Retina (tissue), 1 donor: ENCODE measurements around the gene KRTAP4-7.
"Not testable (repeated sequence)": the region's sequence is repeated elsewhere in the genome, so short reads cannot be mapped to it uniquely, and the experiment has no call there.

Experiments
- DNase-seq: peaks from one replicate; pipeline ENCODE4 v3.0.0-alpha.2; 2016

Gene KRTAP4-7

DNA sequence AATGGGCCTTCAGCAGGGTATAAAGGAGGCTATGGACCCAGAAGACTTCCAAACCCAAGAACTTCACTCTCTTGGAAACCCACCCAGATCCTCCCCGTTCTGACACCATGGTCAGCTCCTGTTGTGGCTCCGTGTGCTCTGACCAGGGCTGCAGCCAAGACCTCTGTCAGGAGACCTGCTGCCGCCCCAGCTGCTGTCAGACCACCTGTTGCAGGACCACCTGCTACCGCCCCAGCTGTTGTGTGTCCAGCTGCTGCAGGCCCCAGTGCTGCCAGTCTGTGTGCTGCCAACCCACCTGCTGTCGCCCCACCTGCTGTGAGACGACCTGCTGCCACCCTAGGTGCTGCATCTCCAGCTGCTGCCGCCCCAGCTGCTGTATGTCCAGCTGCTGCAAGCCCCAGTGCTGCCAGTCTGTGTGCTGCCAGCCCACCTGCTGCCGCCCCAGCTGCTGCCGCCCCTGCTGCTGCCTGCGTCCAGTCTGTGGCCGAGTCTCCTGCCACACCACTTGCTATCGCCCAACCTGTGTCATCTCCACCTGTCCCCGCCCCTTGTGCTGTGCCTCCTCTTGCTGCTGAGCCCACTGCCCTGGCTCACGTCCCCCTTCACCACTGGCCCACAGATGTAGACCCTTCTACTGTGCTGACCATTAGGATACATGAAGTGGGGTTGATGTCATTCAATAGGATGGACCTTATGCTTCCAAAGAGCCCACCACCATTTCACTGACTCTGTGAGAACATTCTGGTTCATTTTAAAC is at the start of gene KRTAP4-7:
TSS of gene KRTAP4-7 (plus strand) at position 51 of the 757 bp plus-strand sequence. CDS start at position 108, 57 bp downstream.
- DNase-seq, result not testable (repeated sequence)

DNA sequence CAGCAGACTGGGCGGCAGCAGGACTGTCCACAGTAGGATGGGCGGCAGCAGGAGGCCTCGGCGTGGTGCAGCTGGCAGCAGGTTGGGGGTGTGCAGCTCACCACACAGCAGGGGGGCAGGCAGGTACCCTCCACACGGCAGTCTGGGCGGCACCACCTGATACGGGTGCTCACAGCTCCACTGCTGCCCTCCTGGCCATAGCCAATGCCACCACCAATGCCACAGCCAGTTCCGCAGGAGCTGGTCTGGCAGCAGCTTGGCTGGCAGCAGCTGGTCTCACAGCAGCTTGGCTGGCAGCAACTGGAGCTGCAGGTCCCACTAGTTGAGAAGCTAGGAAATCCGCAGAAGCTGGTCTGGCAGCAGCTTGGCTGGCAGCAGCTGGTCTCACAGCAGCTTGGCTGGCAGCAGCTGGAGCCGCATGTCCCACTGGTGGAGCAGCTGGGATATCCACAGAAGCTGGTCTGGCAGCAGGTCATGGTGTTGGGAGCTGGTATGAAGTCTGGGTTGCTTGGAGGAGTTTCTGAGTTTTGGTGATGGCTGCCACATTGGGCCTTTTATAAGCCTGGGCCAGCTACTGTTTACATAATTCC is 49.5 kb upstream of the KRTAP4-7 start, which contains the start of gene KRTAP1-3:
TSS of gene KRTAP1-3 (minus strand) at position 529 of the 590 bp plus-strand sequence. CDS start at position 476, 53 bp downstream.
- not testable (repeated sequence) for DNase-seq

DNA sequence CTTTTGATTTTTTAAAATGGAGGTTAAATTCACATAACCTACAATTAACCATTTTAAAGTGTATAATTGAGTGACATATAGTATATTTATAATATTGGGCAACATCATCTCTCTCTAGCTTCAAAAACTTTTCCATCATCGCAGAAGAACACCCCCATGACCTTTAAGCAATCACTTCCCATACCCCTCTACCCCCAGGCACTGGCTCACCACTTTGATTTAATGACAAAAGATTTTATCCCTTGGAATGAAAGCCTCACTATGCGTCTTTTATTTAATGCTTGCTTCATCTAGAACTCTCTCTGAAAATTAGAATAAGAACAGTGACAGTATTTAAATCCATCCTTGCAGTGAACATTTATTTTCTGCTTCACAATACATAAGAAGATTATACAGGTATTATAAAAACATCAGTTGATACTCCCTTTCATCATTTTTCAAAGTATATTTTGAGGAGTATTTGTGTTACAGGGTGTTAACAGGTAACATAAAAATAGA is 46.0 kb upstream of the KRTAP4-7 start:
- no peak for DNase-seq

- not testable (repeated sequence) for DNase-seq
Observed at GRCh38 chr17:41040783-41041571, 43.0 kb upstream of the KRTAP4-7 start, which contains the start of gene KRTAP1-1. Gene KRTAP1-1, minus strand, starts transcription at chr17:41041450. Its CDS starts 53 bp downstream, at chr17:41041397.

- DNase-seq, result no peak
Observed at GRCh38 chr17:41042953-41043352, 41.0 kb upstream of the KRTAP4-7 start.

DNA sequence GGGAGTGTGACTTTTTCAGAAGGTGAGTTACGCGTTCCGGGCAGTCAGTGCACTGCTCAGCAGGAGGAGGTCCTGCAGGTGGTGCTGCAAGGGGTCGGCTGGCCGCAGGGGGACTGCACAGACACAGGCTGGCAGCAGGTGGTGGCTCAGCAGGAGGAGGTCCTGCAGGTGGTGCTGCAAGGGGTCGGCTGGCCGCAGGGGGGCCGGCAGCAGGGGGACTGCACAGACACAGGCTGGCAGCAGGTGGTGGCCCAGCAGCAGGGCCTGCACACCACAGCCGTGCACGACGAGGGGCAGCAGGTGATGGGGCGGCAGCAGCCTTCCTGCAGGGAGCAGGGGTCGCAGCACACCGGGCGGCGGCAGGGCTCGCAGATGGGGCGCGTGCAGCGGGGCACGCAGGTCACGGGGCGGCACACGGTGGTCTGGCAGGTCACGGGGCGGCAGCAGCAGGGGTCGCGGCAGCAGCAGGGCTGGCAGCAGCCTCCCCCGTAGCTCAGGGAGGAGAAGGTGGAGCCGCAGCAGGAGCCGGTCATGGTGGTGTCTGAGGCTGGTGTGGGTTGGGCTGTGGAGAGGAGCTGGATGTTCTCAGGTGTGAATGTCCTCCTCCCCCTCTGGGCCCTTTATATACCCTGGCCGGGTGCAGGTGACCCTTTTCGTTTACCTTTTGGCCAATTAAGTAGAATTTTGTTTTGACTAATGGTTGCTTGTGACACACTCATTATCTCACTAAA is 37.0 kb upstream of the KRTAP4-7 start, which contains the start of gene KRTAP2-1:
TSS of gene KRTAP2-1 (minus strand) at position 582 of the 731 bp plus-strand sequence. CDS start at position 533, 49 bp downstream.
- DNase-seq, result not testable (repeated sequence)

DNA sequence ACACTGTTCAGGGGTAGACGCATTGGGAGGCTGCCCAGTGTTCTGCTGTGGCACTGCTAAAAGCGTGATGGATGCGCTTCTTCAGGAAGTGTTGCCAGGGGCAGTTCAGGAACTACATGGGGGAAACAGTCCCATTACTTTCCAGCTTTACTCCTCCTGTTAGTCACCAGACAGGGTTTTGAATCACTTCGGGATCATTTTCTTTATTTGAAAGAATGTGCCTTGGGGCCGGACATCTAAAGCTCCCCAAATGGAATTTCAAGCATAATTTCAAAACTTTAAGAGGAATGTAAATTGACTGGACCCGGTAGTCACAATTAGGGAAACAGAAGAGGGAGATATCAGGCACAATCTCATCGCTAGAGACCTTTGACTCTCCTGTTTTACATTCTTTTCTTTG is 35.5 kb upstream of the KRTAP4-7 start:
- DNase-seq, result no peak

DNA sequence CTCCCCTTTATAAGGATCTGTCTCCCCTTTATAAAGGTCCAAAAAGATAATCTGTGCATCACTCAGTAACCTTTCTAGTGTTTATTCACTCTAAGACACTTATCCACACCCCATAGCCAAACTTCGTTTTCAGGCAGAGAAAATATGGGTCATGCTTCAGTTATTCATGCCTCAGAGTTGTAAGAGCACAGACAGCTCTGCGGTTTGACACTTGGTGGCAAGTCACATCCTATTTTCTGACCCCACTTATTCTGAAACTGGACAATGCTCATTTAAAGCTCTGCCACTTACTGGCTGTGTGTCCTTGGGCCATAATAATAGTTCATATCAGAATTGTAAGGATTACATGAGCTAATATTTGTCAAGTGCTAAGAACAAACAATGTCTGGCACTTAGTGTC is 34.8 kb upstream of the KRTAP4-7 start:
- no peak for DNase-seq

GRCh38 chr17:41052566-41052965 is 31.4 kb upstream of the KRTAP4-7 start:
- no peak for DNase-seq

GRCh38 chr17:41054025-41054424 is 29.9 kb upstream of the KRTAP4-7 start:
- DNase-seq, result no peak

- not testable (repeated sequence) for DNase-seq
Observed at GRCh38 chr17:41054556-41054955, 29.4 kb upstream of the KRTAP4-7 start.

DNA sequence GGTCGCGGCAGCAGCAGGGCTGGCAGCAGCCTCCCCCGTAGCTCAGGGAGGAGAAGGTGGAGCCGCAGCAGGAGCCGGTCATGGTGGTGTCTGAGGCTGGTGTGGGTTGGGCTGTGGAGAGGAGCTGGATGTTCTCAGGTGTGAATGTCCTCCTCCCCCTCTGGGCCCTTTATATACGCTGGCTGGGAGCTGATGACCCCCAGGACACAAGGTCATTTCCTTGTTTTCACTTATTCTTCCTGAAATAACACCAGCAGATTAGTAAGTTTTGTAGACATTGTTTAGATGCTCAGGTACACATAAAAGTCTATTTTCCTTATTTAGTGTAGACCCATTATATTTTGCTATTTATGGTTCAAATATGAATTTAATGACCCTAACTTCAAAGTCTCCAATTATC is 28.8 kb upstream of the KRTAP4-7 start, which contains the start of gene KRTAP2-2:
TSS of gene KRTAP2-2 (minus strand) at position 101 of the 400 bp plus-strand sequence. CDS start at position 82, 19 bp downstream.
- not testable (repeated sequence) for DNase-seq

GRCh38 chr17:41057547-41057946 is 26.4 kb upstream of the KRTAP4-7 start:
- DNase-seq, result no peak

- DNase-seq, result no peak
Observed at GRCh38 chr17:41058741-41059140, 25.2 kb upstream of the KRTAP4-7 start.

DNA sequence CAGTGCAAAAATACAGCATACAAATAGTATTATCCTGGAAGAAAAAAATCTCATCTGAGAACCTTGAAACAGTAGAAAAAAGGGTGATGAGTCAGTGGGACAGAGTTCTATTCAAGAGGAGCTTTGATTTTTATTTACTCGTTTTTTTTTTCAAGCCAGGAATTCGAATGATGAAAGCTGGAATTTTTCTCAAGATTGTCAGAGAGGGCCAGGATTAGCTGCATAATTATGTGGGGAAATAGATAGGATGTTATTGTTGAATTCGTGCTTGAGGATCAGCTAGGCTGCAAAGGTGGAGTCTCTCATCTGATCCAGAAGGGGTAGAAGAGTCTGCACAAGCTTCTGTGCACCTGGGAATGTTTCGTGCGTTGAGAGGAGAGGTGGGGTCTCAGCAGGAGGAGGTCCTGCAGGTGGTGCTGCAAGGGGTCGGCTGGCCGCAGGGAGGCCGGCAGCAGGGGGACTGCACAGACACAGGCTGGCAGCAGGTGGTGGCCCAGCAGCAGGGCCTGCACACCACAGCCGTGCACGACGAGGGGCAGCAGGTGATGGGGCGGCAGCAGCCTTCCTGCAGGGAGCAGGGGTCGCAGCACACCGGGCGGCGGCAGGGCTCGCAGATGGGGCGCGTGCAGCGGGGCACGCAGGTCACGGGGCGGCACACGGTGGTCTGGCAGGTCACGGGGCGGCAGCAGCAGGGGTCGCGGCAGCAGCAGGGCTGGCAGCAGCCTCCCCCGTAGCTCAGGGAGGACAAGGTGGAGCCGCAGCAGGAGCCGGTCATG is 24.5 kb upstream of the KRTAP4-7 start:
- not testable (repeated sequence) for DNase-seq

DNA sequence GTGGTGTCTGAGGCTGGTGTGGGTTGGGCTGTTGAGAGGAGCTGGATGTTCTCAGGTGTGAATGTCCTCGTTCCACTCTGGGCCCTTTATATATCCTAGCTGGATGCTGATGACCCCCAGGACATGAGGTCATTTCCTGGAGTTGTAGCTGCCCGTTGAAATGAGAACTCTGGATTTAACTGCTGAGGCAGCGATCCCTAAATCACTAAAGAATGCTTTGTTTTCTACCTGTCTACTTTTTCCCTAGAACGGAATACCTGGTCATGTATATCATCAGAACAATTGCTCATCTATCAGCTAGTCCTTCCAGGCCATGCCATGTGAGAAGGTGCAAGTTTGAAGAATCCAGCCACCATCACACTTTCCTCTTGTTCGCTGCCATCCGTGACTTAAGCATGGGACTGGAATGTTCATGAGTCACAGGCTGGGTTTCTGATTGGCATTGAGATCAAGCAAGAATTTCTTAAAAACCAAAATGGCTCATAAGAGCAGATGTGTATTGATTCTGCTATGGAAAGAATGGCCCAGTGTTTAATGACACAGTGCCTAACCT is 23.8 kb upstream of the KRTAP4-7 start, which contains the start of gene KRTAP2-3:
TSS of gene KRTAP2-3 (minus strand) at position 63 of the 553 bp plus-strand sequence. CDS start 64 bp downstream, outside the sequence.
- no peak for DNase-seq

DNA sequence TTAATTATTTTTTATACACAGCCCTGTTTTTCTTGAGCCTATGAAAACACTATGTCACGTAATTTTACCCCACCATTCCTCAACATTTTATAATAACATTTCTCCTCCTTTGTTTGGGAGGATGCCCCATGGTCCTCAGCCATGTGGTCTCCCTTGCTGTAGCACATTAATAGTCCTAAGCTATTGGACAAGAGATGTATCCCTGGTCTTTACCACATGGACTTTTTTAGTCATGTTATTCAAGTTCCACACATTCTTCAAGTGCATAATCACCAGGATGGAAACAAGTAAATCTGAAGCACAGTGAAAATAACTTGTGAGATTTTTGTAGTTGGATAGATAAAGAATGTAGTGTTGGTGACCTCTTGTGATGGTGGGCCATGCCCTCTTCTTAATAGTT is 22.0 kb upstream of the KRTAP4-7 start:
- no peak for DNase-seq

GRCh38 chr17:41063449-41063848 is 20.5 kb upstream of the KRTAP4-7 start:
- DNase-seq, result no peak

GRCh38 chr17:41064301-41064700 is 19.6 kb upstream of the KRTAP4-7 start:
- DNase-seq, result no peak

- not testable (repeated sequence) for DNase-seq
Observed at GRCh38 chr17:41065016-41065689, 18.8 kb upstream of the KRTAP4-7 start.
